ENCODE results near the gene OR5J2.
"Not testable (repeated sequence)": the region's sequence is repeated elsewhere in the genome, so short reads cannot be mapped to it uniquely, and the experiment has no call there.

The OR5J2 gene

DNA sequence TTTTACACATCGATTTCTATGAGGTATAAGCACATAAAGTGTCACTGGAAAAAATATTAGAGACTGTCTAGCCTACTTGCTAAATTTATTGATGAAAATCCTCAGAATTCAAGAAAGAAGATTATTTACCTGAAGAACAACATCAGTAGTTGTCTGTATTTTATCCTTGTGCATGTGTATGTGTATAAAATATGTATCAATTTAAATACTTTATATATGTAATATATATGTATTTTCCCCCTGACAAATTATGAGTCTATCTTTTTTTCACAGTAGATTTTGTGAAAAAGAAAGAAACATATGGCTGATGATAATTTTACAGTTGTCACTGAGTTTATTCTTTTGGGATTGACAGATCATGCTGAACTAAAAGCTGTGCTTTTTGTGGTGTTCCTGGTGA is at the start of gene OR5J2:
OR5J2 (plus strand) TSS at position 301 of the 400 bp plus-strand sequence; CDS start at position 301, 0 bp downstream.
- DNase-seq (ENCODE audit: low read depth, low spot score) = no peak
- H3K27ac ChIP-seq = no peak within 1 kb of the TSS

DNA sequence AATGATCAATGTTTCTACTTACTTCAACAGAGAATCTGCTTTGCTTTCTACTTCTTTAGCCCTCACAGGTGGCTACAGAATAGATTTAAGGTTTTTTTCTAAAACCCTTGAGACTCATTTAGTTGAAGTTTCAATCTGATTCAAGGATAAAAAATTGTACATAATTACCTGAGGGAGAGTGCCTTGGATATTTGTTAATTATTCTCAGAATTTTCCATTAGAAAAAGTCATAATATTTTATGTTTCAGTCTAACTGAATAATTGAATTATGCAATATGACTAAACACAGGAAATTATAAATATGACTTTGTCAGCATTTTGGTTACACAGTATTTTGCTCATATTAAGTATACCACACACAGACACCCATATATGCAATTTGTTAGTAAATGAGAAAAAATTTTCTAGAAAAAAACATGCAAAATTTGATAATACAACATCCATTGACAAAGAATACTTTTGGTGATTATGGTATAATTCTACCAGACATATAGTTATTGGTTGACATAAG is 36.2 kb upstream of the OR5J2 start, which contains the start of gene OR8J3:
OR8J3 (minus strand) TSS at position 51 of the 511 bp plus-strand sequence. CDS start 2,483 bp downstream, outside the sequence.
- H3K27ac ChIP-seq = no peak within 1 kb of the TSS
- no peak for DNase-seq (ENCODE audit: low read depth, low spot score)

DNA sequence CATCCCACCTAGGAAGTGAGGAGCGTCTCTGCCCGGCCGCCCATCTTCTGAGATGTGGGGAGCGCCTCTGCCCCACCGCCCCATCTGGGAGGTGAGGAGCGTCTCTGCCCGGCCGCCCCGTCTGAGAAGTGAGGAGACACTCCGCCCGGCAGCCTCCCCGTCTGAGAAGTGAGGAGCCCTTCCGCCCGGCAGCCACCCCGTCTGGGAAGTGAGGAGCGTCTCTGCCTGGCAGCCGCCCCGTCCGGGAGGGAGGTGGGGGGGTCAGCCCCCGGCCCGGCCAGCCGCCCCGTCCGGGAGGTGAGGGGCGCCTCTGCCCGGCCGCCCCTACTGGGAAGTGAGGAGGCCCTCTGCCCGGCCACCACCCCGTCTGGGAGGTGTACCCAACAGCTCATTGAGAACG is 32.7 kb upstream of the OR5J2 start:
- H3K27ac ChIP-seq; DNase-seq (ENCODE audit: low read depth, low spot score): not testable (repeated sequence)

DNA sequence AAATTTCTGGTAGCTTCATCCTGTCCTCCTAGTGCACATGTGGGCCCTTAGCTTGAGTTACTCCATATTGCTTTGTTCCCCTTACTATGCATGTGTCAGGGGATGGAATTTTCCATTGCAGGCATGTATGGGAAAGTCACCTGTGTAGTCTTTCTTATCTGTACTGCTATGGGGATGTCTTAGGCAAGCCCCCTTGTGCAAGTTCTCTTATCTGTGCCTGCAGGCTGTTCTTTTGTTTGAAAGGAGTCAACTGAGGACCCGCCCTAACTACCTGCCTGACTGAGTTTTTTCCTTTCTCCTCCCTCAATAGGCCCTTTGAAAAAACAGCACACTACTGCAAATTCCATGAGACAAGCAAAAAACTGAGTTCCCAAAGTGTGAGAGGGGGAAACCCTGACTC is 25.0 kb upstream of the OR5J2 start:
- no peak for DNase-seq (ENCODE audit: low read depth, low spot score)
- no peak overlapping the region for H3K27ac ChIP-seq

DNA sequence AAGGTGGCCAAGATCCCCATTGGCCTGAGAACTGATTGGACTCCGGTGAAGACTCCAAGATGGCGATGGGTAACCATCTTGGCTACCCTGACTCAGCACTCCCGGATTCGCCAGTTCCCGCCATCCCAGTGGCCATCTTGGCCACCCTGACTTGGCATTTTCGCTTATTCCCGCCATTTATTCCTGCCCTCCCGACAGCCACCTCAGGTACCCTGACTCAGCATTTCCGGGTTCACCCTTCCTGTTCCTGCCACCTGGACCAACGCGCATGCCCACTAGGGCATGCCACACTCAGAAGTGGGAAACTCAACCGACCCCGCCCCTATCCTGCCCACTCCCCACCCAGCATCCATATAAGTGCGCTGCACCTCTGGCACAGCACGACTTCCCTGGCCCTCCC is 24.1 kb upstream of the OR5J2 start:
- H3K27ac ChIP-seq = no peak overlapping the region
- no peak for DNase-seq (ENCODE audit: low read depth, low spot score)

DNA sequence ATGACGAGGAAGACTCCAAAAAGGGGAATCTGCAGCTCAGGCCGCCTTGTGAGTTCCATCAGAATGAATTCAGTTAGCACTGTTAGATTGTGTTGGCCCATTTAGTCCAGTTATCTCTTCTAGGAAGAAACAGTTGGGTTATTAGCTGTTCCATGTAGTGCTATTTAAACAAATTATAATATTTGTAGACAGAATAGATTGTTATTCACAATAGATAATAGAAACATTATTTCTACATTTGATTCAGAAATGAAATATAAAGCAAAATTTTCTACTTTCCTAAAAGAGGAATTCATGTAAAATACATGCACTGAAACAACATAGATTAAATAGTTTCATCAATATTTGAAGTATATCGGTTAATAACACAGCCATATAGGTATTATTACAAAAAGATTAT is 16.2 kb upstream of the OR5J2 start, which contains the start of gene OR8K5:
OR8K5 (minus strand) TSS at position 101 of the 400 bp plus-strand sequence; CDS start at position 101, 0 bp downstream.
- H3K27ac ChIP-seq = no peak within 1 kb of the TSS
- no peak for DNase-seq (ENCODE audit: low read depth, low spot score)

DNA sequence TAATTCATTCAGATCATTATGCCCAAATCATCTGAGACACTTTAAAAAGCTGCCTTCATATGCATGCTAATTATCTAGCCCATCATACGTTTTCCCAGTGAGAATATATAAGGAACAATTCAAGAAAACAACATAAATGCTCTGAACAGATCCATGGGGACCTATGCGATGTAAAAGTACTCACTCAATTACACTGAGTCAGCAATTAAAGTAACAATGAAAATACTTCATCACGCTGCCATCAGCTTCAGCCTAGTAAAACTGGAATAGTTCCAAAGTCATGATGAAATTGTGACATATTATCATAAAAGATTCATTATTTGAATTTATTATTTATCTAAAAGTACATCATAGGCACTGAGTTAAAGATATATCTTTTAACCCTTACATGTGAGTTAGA is 12.6 kb upstream of the OR5J2 start:
- no peak overlapping the region for H3K27ac ChIP-seq
- DNase-seq (ENCODE audit: low read depth, low spot score) = no peak

DNA sequence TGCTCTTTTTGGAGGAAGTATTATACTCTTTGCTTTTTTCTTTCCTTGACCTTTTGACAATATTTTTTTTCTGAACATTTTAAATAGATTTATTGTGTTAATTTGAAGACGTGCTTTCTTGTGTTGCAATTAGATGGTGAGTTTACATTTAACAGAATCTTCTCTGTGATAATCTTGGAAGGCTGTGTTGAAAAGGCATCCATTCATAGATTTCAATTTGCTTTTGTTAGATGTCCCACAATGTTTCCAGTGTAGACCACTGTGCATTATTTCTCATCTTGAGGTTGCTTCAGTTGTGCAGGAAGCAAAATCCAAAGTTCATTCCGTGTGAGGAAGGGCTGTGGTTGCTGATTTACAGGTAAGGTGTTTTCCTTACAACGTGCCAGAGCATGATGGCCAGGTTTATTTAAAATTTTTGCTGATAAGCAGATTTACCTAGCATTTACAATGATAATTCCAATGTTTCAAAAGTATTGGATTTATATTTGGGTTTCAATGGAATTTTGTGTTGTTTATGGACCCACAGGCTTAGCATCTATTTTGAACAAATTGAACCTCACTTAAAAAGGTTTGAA is 4.1 kb upstream of the OR5J2 start:
- DNase-seq (ENCODE audit: low read depth, low spot score) = no peak
- no peak overlapping the region for H3K27ac ChIP-seq

DNA sequence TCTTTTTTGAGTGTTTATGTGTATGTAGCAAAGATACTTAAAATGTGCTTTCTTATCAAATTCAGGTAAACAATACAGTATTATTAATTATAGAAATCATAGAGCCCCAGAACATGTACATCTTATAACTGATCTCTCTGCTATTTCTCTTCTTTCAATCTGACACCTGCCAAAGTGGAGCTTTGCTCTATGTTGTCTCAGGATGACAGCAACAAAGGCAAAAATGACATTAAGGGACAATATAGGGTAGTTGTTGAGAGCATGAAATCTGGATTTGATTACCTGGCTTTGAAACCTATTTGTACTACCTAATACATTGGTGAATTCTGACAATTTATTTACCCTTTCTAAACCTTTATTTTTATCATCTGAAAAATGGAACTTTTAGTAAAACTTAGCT is 7.0 kb downstream of the OR5J2 start:
- DNase-seq (ENCODE audit: low read depth, low spot score) = no peak

DNA sequence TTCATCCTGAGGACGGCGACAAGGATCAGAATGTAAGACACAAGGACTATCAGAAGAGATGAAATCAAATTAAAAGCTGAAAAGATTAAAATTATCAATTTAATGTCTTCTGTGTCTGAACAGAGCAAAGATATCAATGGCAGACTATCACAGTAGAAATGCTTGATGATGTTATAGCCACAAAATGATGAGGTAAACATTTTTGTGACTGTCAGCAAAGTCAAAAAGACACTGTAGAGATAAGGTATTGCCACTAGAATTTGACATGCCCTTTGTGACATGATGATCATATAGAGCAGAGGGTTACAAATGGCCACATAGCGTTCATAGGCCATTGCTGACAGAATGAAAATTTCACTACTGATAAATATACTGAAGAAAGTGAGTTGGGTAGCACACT is 12.2 kb downstream of the OR5J2 start:
- DNase-seq (ENCODE audit: low read depth, low spot score) = no peak
- no peak overlapping the region for H3K27ac ChIP-seq

More for the DNA sequence above, 7.0 kb downstream of the OR5J2 start:
- no peak overlapping the region for H3K27ac ChIP-seq

DNA sequence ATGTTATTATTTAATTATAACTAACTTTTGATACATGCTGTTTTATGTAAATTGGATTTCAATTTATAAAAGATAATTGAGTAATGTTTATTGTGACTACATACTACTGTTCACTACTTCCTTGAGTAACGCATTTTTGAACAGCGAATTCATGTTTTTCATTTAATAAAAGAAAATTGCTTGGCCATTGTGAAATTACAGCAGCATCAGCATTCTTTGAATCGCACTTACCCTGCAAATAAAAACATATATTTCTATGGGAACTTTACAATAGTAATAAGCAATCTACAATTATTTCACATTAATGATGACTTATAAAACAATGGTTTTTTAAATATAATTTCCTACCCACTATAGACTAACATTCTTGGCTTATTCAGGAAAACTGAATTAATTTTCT is 20.3 kb downstream of the OR5J2 start:
- H3K27ac ChIP-seq = no peak overlapping the region
- DNase-seq (ENCODE audit: low read depth, low spot score) = no peak

DNA sequence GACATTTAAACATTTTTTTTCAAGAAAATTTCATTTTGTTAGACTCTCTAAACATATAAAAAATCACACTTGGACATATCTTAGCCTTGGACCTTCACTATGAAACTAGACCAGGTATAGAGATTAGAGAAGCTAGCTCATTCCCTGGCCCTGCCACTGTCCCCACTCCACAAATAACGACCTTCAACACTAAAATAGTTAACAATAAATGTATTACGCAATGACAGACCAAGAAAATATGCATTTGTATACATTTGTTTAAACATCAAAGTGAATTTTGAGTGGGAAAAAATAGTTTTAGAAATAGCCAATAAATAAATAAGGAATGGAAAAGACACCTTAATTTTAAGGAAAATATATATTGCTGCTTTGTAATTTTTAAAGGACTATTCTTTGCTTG is 20.9 kb downstream of the OR5J2 start:
- DNase-seq (ENCODE audit: low read depth, low spot score) = no peak

DNA sequence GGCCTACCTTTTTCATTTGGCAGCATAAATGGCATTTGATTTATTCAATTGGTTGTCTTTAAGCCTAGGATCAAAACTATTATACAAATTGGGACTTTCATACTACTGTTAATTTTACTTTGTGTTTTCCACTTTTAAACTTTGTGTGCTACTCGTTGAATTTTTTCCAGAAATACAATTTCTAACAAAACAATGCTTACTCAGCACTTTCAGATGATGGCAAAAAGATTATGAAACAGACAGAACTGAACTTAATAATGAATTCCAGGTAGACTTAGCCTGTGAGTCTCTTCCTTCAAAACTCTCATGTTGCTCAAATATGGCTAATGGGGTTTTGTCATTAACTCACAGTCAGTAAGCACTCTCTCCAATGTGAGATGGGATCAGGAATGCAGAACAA is 31.4 kb downstream of the OR5J2 start:
- DNase-seq (ENCODE audit: low read depth, low spot score) = no peak
- no peak overlapping the region for H3K27ac ChIP-seq

More for the DNA sequence above, 20.9 kb downstream of the OR5J2 start:
- H3K27ac ChIP-seq = no peak overlapping the region

DNA sequence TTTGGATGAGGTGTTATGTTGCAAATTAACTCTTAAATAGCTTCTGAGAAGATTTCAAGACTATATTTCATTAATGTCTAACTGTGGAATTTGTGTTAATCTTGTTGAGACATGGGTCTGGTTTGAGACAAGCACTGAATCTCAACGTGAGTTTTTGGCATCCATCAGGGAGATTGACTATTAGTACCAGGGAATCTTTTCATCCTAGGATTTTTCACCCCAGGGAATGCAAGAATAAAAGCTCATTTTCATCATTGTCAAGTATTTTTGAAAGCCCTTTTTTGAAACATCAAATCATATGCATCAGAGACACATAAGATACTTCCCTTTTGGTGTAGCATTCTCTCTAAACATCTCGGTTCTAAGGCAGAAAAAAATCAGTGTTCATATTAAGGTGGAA is 38.1 kb downstream of the OR5J2 start:
- DNase-seq (ENCODE audit: low read depth, low spot score) = no peak

DNA sequence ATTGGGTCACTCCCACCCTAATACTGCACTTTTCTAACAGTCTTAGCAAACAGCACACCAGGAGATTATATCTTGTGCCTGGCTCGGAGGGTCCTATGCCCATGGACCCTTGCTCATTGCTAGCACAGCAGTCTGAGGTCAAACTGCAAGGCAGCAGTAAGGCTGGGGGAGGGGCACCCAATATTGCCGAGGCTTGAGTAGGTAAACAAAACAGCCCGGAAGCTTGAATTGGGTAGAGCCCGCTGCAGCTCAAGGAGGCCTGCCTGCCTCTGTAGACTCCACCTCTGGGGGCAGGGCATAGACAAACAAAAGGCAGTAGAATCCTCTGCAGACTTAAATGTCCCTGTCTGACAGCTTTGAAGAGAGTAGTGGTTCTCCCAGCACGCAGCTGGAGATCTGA is 43.3 kb downstream of the OR5J2 start:
- DNase-seq (ENCODE audit: low read depth, low spot score); H3K27ac ChIP-seq: not testable (repeated sequence)

More for the DNA sequence above, 38.1 kb downstream of the OR5J2 start:
- H3K27ac ChIP-seq = no peak overlapping the region

Data from epithelial cell of prostate (primary cell).